Tibial nerve (tissue), 4 donors: ENCODE measurements around the gene KCNAB2.

Experiments used
- CTCF ChIP-seq, 5 experiments: fragments of 200-600 bp in 3 of 5; fragments of 450-650 bp in 2 of 5; sonication (generic) in 3 of 5; IDR thresholded peaks; one replicate each; pipeline ENCODE4 v1.5.1; 2016 to 2019; ENCODE audit warnings: antibody characterized with exemption in 5 of 5, mild to moderate bottlenecking in 3 of 5, moderate library complexity in 2 of 5
- EP300 ChIP-seq, 2 donors: sonication (generic); formaldehyde crosslinking; IDR thresholded peaks; one replicate each; pipeline ENCODE4 v1.6.1; 2017; ENCODE audit warnings: antibody characterized with exemption in 2 of 2, mild to moderate bottlenecking in 1 of 2
- POLR2A ChIP-seq, 2 donors: fragments of 450-650 bp; IDR thresholded peaks; one replicate each; pipeline ENCODE4 v1.6.1; 2017; ENCODE audit warnings: antibody characterized with exemption in 2 of 2, mild to moderate bottlenecking in 2 of 2, moderate library complexity in 2 of 2

- TF ChIP-seq CTCF (IDR thresholded peaks at IDR 0.05) (no peak), POLR2A (IDR thresholded peaks at IDR 0.05) (no peak), EP300 (IDR thresholded peaks at IDR 0.05) (no peak)
These were observed 50.0 kb downstream of the KCNAB2 start for GRCh38 chr1:6095511-6096242.
